Measurements from ENCODE around the gene TSPAN33.
A peak's percentile ranks its signal among the peaks of the same experiment; 100 is the strongest.

TSPAN33 gene

DNA sequence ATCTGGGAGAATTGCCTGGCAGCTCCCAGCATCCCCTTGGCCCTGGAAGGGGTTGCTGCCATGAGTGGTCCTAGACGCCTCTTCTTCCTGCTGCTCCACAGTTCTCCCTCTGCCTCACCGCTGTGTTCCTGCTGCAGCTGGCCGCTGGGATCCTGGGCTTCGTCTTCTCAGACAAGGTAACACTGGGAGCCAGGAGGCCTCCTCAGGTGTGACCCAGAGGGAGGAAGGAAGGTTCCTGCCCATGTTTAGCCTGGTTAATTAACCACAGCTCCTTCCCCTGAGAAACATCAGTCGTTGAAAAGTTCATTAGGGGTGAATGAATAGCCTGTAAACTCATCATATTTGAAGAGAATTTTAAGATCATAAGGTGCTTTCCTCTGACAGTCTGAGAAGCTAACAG is 18.2 kb downstream of the TSPAN33 start:
- no peak for DNase-seq (ENCODE audit: low spot score)
- H3K36me3 ChIP-seq (replicated peaks in 1 of 2; ENCODE audit: control insufficient read depth in 2 of 2, insufficient read depth in 2 of 2, low read length in 2 of 2), result peaks cover 0 to 4% of the 10 kb centered on the region in 2 donors
- H4K8ac ChIP-seq (ENCODE audit: low read depth, low read length), result no peak overlapping the region
- no peak overlapping the region for H2BK5ac ChIP-seq (ENCODE audit: low read length)
- H2AK5ac ChIP-seq (ENCODE audit: low read depth, low read length), result no peak overlapping the region
- no CpG with 5 or more reads among the region's 5 CpGs for WGBS, 2 donors (ENCODE audit: extremely low coverage in 2 of 2, insufficient read length in 2 of 2, insufficient replicate concordance in 1 of 2)
- no peak overlapping the region for H4K91ac ChIP-seq (ENCODE audit: low read depth, low read length, poor library complexity)
- no peak overlapping the region for H3K18ac ChIP-seq (ENCODE audit: low read length)
- H2BK12ac ChIP-seq (ENCODE audit: low read length), result no peak overlapping the region
- peaks cover 4 to 7% of the 10 kb centered on the region in 2 donors for H3K4me1 ChIP-seq (ENCODE audit: control insufficient read depth in 2 of 2, insufficient read depth in 1 of 2, low read depth in 1 of 2, low read length in 2 of 2)
- H3K27ac ChIP-seq (replicated peaks; ENCODE audit: low read length), result no peak overlapping the region
- H3K79me1 ChIP-seq (ENCODE audit: low read depth, low read length), result no peaks in the 10 kb centered on the region
- no peak overlapping the region for H3K4ac ChIP-seq (ENCODE audit: low read length)
- H3K4me3 ChIP-seq (ENCODE audit: low read length in 2 of 2), result no peak overlapping the region
- H3K9ac ChIP-seq (ENCODE audit: low read depth, low read length, poor library complexity), result no peak overlapping the region
- peak overlapping the region; percentile 52 for H3K23ac ChIP-seq (ENCODE audit: low read depth, low read length, poor library complexity)
- no peak overlapping the region for H3K4me2 ChIP-seq (ENCODE audit: insufficient read depth, low read length, poor library complexity, severe bottlenecking)
- H2BK15ac ChIP-seq (ENCODE audit: low read length), result no peak overlapping the region
- H3K27me3 ChIP-seq (ENCODE audit: control insufficient read depth in 3 of 3, insufficient read depth in 3 of 3, low read depth in 1 of 3, low read length in 3 of 3), result no peaks in the 10 kb centered on the region
- H3K14ac ChIP-seq (ENCODE audit: low read length), result no peak overlapping the region
- no peak overlapping the region for H2AFZ ChIP-seq (ENCODE audit: low read length)
- no peaks in the 10 kb centered on the region for H3K9me3 ChIP-seq (replicated peaks in 1 of 2; ENCODE audit: control insufficient read depth in 2 of 2, insufficient read depth in 1 of 2, low read depth in 1 of 2, low read length in 2 of 2)
- H2BK120ac ChIP-seq (ENCODE audit: low read depth, low read length), result no peak overlapping the region

DNA sequence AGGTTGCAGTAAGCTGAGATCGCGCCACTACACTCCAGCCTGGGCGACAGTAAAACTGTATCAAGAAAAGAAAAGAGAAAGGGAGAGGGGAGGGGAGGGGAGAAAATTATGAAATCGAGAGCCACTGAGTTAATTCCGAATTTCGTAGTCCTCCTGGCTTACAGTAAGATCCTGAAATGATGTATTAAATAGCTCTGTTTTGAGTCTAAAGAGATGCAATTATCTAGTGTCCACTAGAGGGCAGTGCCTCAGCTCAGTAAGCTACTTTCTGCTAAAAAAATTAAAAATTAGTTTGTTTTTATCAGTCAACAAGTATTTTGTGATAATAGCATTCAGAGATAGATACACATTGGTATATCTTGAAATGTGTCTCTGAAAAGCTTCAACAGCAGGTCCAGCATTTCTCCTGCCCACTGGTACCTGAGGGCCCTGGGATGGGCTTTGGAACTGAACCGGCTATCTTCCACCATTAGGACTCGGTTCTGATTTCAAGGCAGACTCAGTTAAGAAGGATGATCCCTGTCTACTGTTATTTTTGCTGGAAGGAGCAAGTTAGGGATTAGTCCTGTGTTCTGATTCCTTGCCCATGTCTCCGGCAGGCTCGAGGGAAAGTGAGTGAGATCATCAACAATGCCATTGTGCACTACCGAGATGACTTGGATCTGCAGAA is 19.5 kb downstream of the TSPAN33 start:
- WGBS, 2 donors (ENCODE audit: extremely low coverage in 2 of 2, insufficient read length in 2 of 2, insufficient replicate concordance in 1 of 2), result no CpG with 5 or more reads among the region's 11 CpGs

DNA sequence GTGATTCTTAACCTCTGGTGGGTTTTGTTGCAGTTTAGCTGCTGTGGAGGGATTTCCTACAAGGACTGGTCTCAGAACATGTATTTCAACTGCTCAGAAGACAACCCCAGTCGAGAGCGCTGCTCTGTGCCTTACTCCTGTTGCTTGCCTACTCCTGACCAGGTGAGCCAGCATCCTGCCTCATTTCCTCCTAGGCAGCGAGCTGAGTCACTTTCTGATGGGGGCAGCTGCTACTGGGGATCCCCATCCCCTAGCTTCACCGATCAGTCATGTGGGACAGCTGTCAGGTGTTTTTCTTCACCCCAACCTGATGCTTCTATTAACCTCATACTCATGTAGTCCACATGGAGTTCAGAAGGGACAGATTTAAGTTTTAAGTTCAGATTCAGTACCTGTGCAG is 22.2 kb downstream of the TSPAN33 start:
- H3K36me3 ChIP-seq (replicated peaks in 1 of 2; ENCODE audit: control insufficient read depth in 2 of 2, insufficient read depth in 2 of 2, low read length in 2 of 2), result peaks cover 0 to 4% of the 10 kb centered on the region in 2 donors
- H3K4me3 ChIP-seq (ENCODE audit: low read length in 2 of 2), result no peak overlapping the region
- no peak overlapping the region for H2BK5ac ChIP-seq (ENCODE audit: low read length)
- no peak overlapping the region for H3K18ac ChIP-seq (ENCODE audit: low read length)
- no peaks in the 10 kb centered on the region for H3K9me3 ChIP-seq (replicated peaks in 1 of 2; ENCODE audit: control insufficient read depth in 2 of 2, insufficient read depth in 1 of 2, low read depth in 1 of 2, low read length in 2 of 2)
- H3K23ac ChIP-seq (ENCODE audit: low read depth, low read length, poor library complexity), result no peak overlapping the region
- H3K79me1 ChIP-seq (ENCODE audit: low read depth, low read length), result no peaks in the 10 kb centered on the region
- H3K27me3 ChIP-seq (ENCODE audit: control insufficient read depth in 3 of 3, insufficient read depth in 3 of 3, low read depth in 1 of 3, low read length in 3 of 3), result no peaks in the 10 kb centered on the region
- H2AK5ac ChIP-seq (ENCODE audit: low read depth, low read length), result no peak overlapping the region
- no CpG with 5 or more reads among the region's 4 CpGs for WGBS, 2 donors (ENCODE audit: extremely low coverage in 2 of 2, insufficient read length in 2 of 2, insufficient replicate concordance in 1 of 2)
- H3K14ac ChIP-seq (ENCODE audit: low read length), result no peak overlapping the region
- H2BK120ac ChIP-seq (ENCODE audit: low read depth, low read length), result no peak overlapping the region
- no peak overlapping the region for H3K9ac ChIP-seq (ENCODE audit: low read depth, low read length, poor library complexity)
- H2BK15ac ChIP-seq (ENCODE audit: low read length), result no peak overlapping the region
- H3K27ac ChIP-seq (replicated peaks; ENCODE audit: low read length), result no peak overlapping the region
- no peak overlapping the region for H2BK12ac ChIP-seq (ENCODE audit: low read length)
- H2AFZ ChIP-seq (ENCODE audit: low read length), result no peak overlapping the region
- H4K91ac ChIP-seq (ENCODE audit: low read depth, low read length, poor library complexity), result no peak overlapping the region
- H3K4ac ChIP-seq (ENCODE audit: low read length), result no peak overlapping the region
- H4K8ac ChIP-seq (ENCODE audit: low read depth, low read length), result no peak overlapping the region
- H3K4me1 ChIP-seq (ENCODE audit: control insufficient read depth in 2 of 2, insufficient read depth in 1 of 2, low read depth in 1 of 2, low read length in 2 of 2), result peaks cover 0 to 10% of the 10 kb centered on the region in 2 donors
- no peak overlapping the region for H3K4me2 ChIP-seq (ENCODE audit: insufficient read depth, low read length, poor library complexity, severe bottlenecking)
- no peak for DNase-seq (ENCODE audit: low spot score)

More for the DNA sequence above, 19.5 kb downstream of the TSPAN33 start:
- Histone ChIP-seq H2BK120ac (ENCODE audit: low read depth, low read length) (no peak overlapping the region), H2BK12ac (ENCODE audit: low read length) (no peak overlapping the region), H3K27ac (replicated peaks; ENCODE audit: low read length) (no peak overlapping the region), H2BK5ac (ENCODE audit: low read length) (no peak overlapping the region), H3K4me1 (ENCODE audit: control insufficient read depth in 2 of 2, insufficient read depth in 1 of 2, low read depth in 1 of 2, low read length in 2 of 2) (peaks cover 7 to 11% of the 10 kb centered on the region in 2 donors), H3K79me1 (ENCODE audit: low read depth, low read length) (no peaks in the 10 kb centered on the region), H4K91ac (ENCODE audit: low read depth, low read length, poor library complexity) (no peak overlapping the region), H3K4me3 (ENCODE audit: low read length in 2 of 2) (no peak overlapping the region), H3K18ac (ENCODE audit: low read length) (no peak overlapping the region), H3K4me2 (ENCODE audit: insufficient read depth, low read length, poor library complexity, severe bottlenecking) (no peak overlapping the region), H3K27me3 (ENCODE audit: control insufficient read depth in 3 of 3, insufficient read depth in 3 of 3, low read depth in 1 of 3, low read length in 3 of 3) (no peaks in the 10 kb centered on the region), H3K23ac (ENCODE audit: low read depth, low read length, poor library complexity) (no peak overlapping the region), H4K8ac (ENCODE audit: low read depth, low read length) (no peak overlapping the region), H2AFZ (ENCODE audit: low read length) (no peak overlapping the region), H3K36me3 (replicated peaks in 1 of 2; ENCODE audit: control insufficient read depth in 2 of 2, insufficient read depth in 2 of 2, low read length in 2 of 2) (peaks cover 0 to 4% of the 10 kb centered on the region in 2 donors), H2BK15ac (ENCODE audit: low read length) (no peak overlapping the region), H3K4ac (ENCODE audit: low read length) (no peak overlapping the region), H3K9ac (ENCODE audit: low read depth, low read length, poor library complexity) (no peak overlapping the region), H2AK5ac (ENCODE audit: low read depth, low read length) (no peak overlapping the region), H3K9me3 (replicated peaks in 1 of 2; ENCODE audit: control insufficient read depth in 2 of 2, insufficient read depth in 1 of 2, low read depth in 1 of 2, low read length in 2 of 2) (no peaks in the 10 kb centered on the region), H3K14ac (ENCODE audit: low read length) (no peak overlapping the region)
- DNase-seq (ENCODE audit: low spot score), result no peak

DNA sequence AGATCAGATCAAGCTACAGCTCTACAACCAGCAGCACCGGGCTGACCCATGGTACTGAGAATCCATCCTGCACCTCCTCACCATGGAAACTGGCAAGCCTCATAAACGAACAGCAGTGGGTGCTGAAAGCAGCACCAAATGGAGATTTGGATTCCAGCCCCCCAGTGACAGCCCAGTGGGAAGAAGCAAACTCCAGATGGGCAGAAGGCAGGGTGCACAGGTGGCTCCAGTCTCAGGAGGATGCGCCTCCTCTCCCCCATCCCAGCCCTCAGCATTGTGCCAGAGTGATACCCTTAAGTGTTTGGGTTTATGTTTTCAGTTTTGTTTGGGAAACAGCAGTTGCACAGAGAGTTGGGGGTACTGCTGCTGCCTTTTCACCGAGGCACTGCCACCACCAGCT is 23.3 kb downstream of the TSPAN33 start:
- Histone ChIP-seq H3K14ac (ENCODE audit: low read length) (no peak overlapping the region), H2BK5ac (ENCODE audit: low read length) (no peak overlapping the region), H3K23ac (ENCODE audit: low read depth, low read length, poor library complexity) (no peak overlapping the region)

More for the DNA sequence above, 23.3 kb downstream of the TSPAN33 start:
- Histone ChIP-seq H3K9ac (ENCODE audit: low read depth, low read length, poor library complexity) (no peak overlapping the region), H2BK120ac (ENCODE audit: low read depth, low read length) (no peak overlapping the region), H4K8ac (ENCODE audit: low read depth, low read length) (no peak overlapping the region), H3K27me3 (ENCODE audit: control insufficient read depth in 3 of 3, insufficient read depth in 3 of 3, low read depth in 1 of 3, low read length in 3 of 3) (no peaks in the 10 kb centered on the region), H2BK15ac (ENCODE audit: low read length) (no peak overlapping the region), H3K4ac (ENCODE audit: low read length) (no peak overlapping the region), H3K4me3 (ENCODE audit: low read length in 2 of 2) (no peak overlapping the region), H3K27ac (replicated peaks; ENCODE audit: low read length) (no peak overlapping the region), H3K79me1 (ENCODE audit: low read depth, low read length) (no peaks in the 10 kb centered on the region), H3K4me1 (ENCODE audit: control insufficient read depth in 2 of 2, insufficient read depth in 1 of 2, low read depth in 1 of 2, low read length in 2 of 2) (peaks cover 0 to 10% of the 10 kb centered on the region in 2 donors), H2AFZ (ENCODE audit: low read length) (no peak overlapping the region), H2AK5ac (ENCODE audit: low read depth, low read length) (no peak overlapping the region), H4K91ac (ENCODE audit: low read depth, low read length, poor library complexity) (no peak overlapping the region), H3K9me3 (replicated peaks in 1 of 2; ENCODE audit: control insufficient read depth in 2 of 2, insufficient read depth in 1 of 2, low read depth in 1 of 2, low read length in 2 of 2) (no peaks in the 10 kb centered on the region), H3K4me2 (ENCODE audit: insufficient read depth, low read length, poor library complexity, severe bottlenecking) (no peak overlapping the region), H3K18ac (ENCODE audit: low read length) (no peak overlapping the region), H3K36me3 (replicated peaks in 1 of 2; ENCODE audit: control insufficient read depth in 2 of 2, insufficient read depth in 2 of 2, low read length in 2 of 2) (peaks cover 0 to 4% of the 10 kb centered on the region in 2 donors), H2BK12ac (ENCODE audit: low read length) (no peak overlapping the region)
- no CpG with 5 or more reads among the region's 4 CpGs for WGBS, 2 donors (ENCODE audit: extremely low coverage in 2 of 2, insufficient read length in 2 of 2, insufficient replicate concordance in 1 of 2)
- DNase-seq (ENCODE audit: low spot score), result no peak

All from neuronal stem cell (in vitro differentiated cells).